ENCODE results near the gene TIMM21. TPM values are rescaled to one million over a fixed set of nuclear protein-coding genes. Genes with fewer than 3 reads are reported as not detected.

The TIMM21 gene
- total and polyA plus RNA-seq, 5 donors from 2014 or later: 8.8 to 20.0 (median 15.6) TPM

Other genes with a start within 250 kb of the TIMM21 start
- gene FBXO15, start 689 bp upstream of the TIMM21 start, total RNA-seq: not detected
- gene FBXO15, start 689 bp upstream of the TIMM21 start, polyA plus RNA-seq: 1 to 10 TPM; 1.1 to 3.0 (median 1.2) TPM
- gene CYB5A, start 143.4 kb downstream of the TIMM21 start, total RNA-seq: 11.1 TPM
- 10 to 100 TPM; 43.2 to 54.3 (median 50.5) TPM for gene CYB5A, start 143.4 kb downstream of the TIMM21 start, polyA plus RNA-seq
- gene C18orf63, start 167.3 kb downstream of the TIMM21 start, total RNA-seq: not detected
- gene C18orf63, start 167.3 kb downstream of the TIMM21 start, polyA plus RNA-seq: not detected

All from CD4-positive, CD25-positive, alpha-beta regulatory T cell (primary cell).